ENCODE measurements around the gene AMPD2. TPM values are rescaled to one million over a fixed set of nuclear protein-coding genes. Genes with fewer than 3 reads are reported as not detected.

Gene AMPD2
- total and polyA plus RNA-seq, 2 of the 8 experiments (the other 6 are each of a cell fraction or from before 2014, with no cell fraction given), result 37.2 to 67.7 TPM

DNA sequence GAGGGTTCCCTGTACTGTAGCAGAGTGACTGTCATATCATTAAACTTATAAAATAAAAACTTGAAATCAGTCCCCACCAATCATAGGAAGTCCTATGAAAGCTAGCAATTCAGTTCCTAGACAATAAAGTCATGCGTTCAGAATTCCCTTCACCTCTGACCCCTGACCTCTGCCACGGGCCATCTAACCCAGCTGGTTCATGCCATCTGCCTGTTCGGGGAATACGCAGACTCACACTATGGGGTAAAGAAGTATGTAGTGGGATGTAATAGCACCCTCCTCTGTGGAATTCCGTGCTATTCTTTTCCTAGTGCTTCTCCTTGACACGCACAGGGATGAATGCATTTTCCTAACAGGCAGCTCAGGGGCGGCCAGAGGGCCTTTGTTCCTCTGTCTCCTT lies 38.3 kb downstream of the AMPD2 start (continued):
- no peak for TF ChIP-seq RFX5 (IDR thresholded peaks at IDR 0.05; ENCODE audit: borderline replicate concordance, low read depth, low read length)
- no peak for TF ChIP-seq RBBP5 (IDR thresholded peaks at IDR 0.05; ENCODE audit: borderline replicate concordance, low read depth, low read length)
- TF ChIP-seq BACH1 (IDR thresholded peaks at IDR 0.05; ENCODE audit: low read length), result no peak
- no peak for TF ChIP-seq TAF7 (optimal IDR thresholded peaks at IDR 0.05; ENCODE audit: borderline replicate concordance, low read depth, low read length)
- TF ChIP-seq HDAC2 (IDR thresholded peaks at IDR 0.05; ENCODE audit: borderline replicate concordance in 1 of 2, low read depth in 2 of 2, low read length in 2 of 2), result no peak
- no peak for TF ChIP-seq MAFK (IDR thresholded peaks at IDR 0.05; ENCODE audit: low read depth, low read length)
- TF ChIP-seq TAF1 (IDR thresholded peaks at IDR 0.05; ENCODE audit: low read depth, low read length), result no peak
- TF ChIP-seq CBX8 (IDR thresholded peaks at IDR 0.05; ENCODE audit: borderline replicate concordance, low read depth, low read length), result no peak

Measured in H1 (cell line).